ENCODE data around the gene SNAP23. TPM values are rescaled to one million over a fixed set of nuclear protein-coding genes. Genes with fewer than 3 reads are reported as not detected.

The SNAP23 gene
- polyA plus RNA-seq, 1 donor (not counting 4 experiments of a cell fraction or from before 2014, with no cell fraction given), result 68.4 TPM

- Histone ChIP-seq H3K9me1 (ENCODE audit: control insufficient read depth, extremely low read depth, insufficient read depth, low read length) (no peaks in the 10 kb centered on the region), H3K36me3 (ENCODE audit: control insufficient read depth in 2 of 2, extremely low read depth in 1 of 2, insufficient read depth in 2 of 2, low read length in 2 of 2) (peaks cover 5 to 28% of the 10 kb centered on the region in 2 experiments), H3K4me1 (ENCODE audit: control insufficient read depth, extremely low read depth, insufficient read depth, low read length) (no peaks in the 10 kb centered on the region), H3K4me3 (ENCODE audit: control insufficient read depth in 2 of 3, extremely low read depth in 1 of 3, insufficient read depth in 2 of 3, low read depth in 1 of 3, low read length in 3 of 3) (no peak overlapping the region), H4K20me1 (ENCODE audit: control insufficient read depth, extremely low read depth, insufficient read depth, low read length) (no peaks in the 10 kb centered on the region), H3K9me3 (ENCODE audit: control insufficient read depth, low read depth, low read length) (no peaks in the 10 kb centered on the region), H3K9ac (ENCODE audit: control insufficient read depth, extremely low read depth, insufficient read depth, low read length) (no peak overlapping the region), H3K4me2 (ENCODE audit: control insufficient read depth, extremely low read depth, insufficient read depth, low read depth, low read length) (no peak overlapping the region), H2AFZ (ENCODE audit: control insufficient read depth, low read length) (no peak overlapping the region), H3K27me3 (ENCODE audit: control insufficient read depth, extremely low read depth, insufficient read depth, low read length) (no peaks in the 10 kb centered on the region), H3K27ac (ENCODE audit: control insufficient read depth, insufficient read depth, low read length) (no peak overlapping the region), H3K79me2 (ENCODE audit: control insufficient read depth, insufficient read depth, low read length) (peaks cover 25% of the 10 kb centered on the region)
- no peak for TF ChIP-seq EZH2 (IDR thresholded peaks at IDR 0.05; ENCODE audit: low read length)
- TF ChIP-seq, protein P1, sequence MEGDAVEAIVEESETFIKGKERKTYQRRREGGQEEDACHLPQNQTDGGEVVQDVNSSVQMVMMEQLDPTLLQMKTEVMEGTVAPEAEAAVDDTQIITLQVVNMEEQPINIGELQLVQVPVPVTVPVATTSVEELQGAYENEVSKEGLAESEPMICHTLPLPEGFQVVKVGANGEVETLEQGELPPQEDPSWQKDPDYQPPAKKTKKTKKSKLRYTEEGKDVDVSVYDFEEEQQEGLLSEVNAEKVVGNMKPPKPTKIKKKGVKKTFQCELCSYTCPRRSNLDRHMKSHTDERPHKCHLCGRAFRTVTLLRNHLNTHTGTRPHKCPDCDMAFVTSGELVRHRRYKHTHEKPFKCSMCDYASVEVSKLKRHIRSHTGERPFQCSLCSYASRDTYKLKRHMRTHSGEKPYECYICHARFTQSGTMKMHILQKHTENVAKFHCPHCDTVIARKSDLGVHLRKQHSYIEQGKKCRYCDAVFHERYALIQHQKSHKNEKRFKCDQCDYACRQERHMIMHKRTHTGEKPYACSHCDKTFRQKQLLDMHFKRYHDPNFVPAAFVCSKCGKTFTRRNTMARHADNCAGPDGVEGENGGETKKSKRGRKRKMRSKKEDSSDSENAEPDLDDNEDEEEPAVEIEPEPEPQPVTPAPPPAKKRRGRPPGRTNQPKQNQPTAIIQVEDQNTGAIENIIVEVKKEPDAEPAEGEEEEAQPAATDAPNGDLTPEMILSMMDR (optimal IDR thresholded peaks at IDR 0.05 in 1 of 3, IDR thresholded peaks at IDR 0.05 in 1 of 3, conservative IDR thresholded peaks at IDR 0.05 in 1 of 3; ENCODE audit: extremely low read depth in 1 of 3, insufficient read depth in 2 of 3, low read length in 3 of 3), result no peak
- dilution Hi-C loops (cut with MboI; ENCODE audit: extremely low pct_ligation_motif_present, low sequenced_read_pairs), result no loop called here
- FAIRE-seq (no peak), DNase-seq (ENCODE audit: low read depth, low spot score) (no peak)
Observed at GRCh38 chr15:42511007-42511391, 15.6 kb downstream of the SNAP23 start.

GRCh38 chr15:42523331-42523730 lies 27.9 kb downstream of the SNAP23 start:
- Histone ChIP-seq H3K9ac (ENCODE audit: control insufficient read depth, extremely low read depth, insufficient read depth, low read length) (no peak overlapping the region), H3K9me3 (ENCODE audit: control insufficient read depth, low read depth, low read length) (no peaks in the 10 kb centered on the region), H3K27ac (ENCODE audit: control insufficient read depth, insufficient read depth, low read length) (no peak overlapping the region), H3K9me1 (ENCODE audit: control insufficient read depth, extremely low read depth, insufficient read depth, low read length) (no peaks in the 10 kb centered on the region), H3K79me2 (ENCODE audit: control insufficient read depth, insufficient read depth, low read length) (no peaks in the 10 kb centered on the region), H3K27me3 (ENCODE audit: control insufficient read depth, extremely low read depth, insufficient read depth, low read length) (no peaks in the 10 kb centered on the region), H3K4me1 (ENCODE audit: control insufficient read depth, extremely low read depth, insufficient read depth, low read length) (no peaks in the 10 kb centered on the region), H3K4me3 (ENCODE audit: control insufficient read depth in 2 of 3, extremely low read depth in 1 of 3, insufficient read depth in 2 of 3, low read depth in 1 of 3, low read length in 3 of 3) (no peak overlapping the region), H2AFZ (ENCODE audit: control insufficient read depth, low read length) (no peak overlapping the region), H4K20me1 (ENCODE audit: control insufficient read depth, extremely low read depth, insufficient read depth, low read length) (no peaks in the 10 kb centered on the region), H3K36me3 (ENCODE audit: control insufficient read depth in 2 of 2, extremely low read depth in 1 of 2, insufficient read depth in 2 of 2, low read length in 2 of 2) (peaks cover 10 to 12% of the 10 kb centered on the region in 2 experiments), H3K4me2 (ENCODE audit: control insufficient read depth, extremely low read depth, insufficient read depth, low read depth, low read length) (no peak overlapping the region)
- dilution Hi-C loops (cut with MboI; ENCODE audit: extremely low pct_ligation_motif_present, low sequenced_read_pairs), result no loop called here
- TF ChIP-seq, protein P1 (optimal IDR thresholded peaks at IDR 0.05 in 1 of 3, IDR thresholded peaks at IDR 0.05 in 1 of 3, conservative IDR thresholded peaks at IDR 0.05 in 1 of 3; ENCODE audit: extremely low read depth in 1 of 3, insufficient read depth in 2 of 3, low read length in 3 of 3), result no peak
- TF ChIP-seq EZH2 (IDR thresholded peaks at IDR 0.05; ENCODE audit: low read length), result no peak
- no peak for DNase-seq (ENCODE audit: low read depth, low spot score)
- FAIRE-seq, result no peak
